Fibroblast of lung (primary cell): ENCODE results near the gene MAML2. TPM values are rescaled to one million over a fixed set of nuclear protein-coding genes. Genes with fewer than 3 reads are reported as not detected.

Source experiments
- DNase-seq, 2 donors: peaks; one replicate each; pipeline versions ENCODE4 v3.0.0 to v3.0.0-alpha.2; 2010; ENCODE audit warnings: low read depth in 2 of 2
- H2AFZ ChIP-seq: 2 replicates; pipeline ENCODE4 v1.5.1; 2012; ENCODE audit warnings: low read length, control low read depth, inconsistent platforms
- H3K27ac ChIP-seq: 2 replicates; pipeline ENCODE4 v1.5.1; 2011; ENCODE audit warnings: low read length, control low read depth; ENCODE audit not compliant: insufficient read depth
- H3K27me3 ChIP-seq: 2 replicates; pipeline ENCODE4 v1.5.1; 2011; ENCODE audit warnings: mild to moderate bottlenecking, low read length; ENCODE audit not compliant: control insufficient read depth, insufficient read depth
- H3K36me3 ChIP-seq: 2 replicates; pipeline ENCODE4 v1.5.1; 2011; ENCODE audit warnings: low read length; ENCODE audit not compliant: control insufficient read depth, insufficient read depth
- H3K4me1 ChIP-seq: 2 replicates; pipeline ENCODE4 v1.5.1; 2011; ENCODE audit warnings: low read length; ENCODE audit not compliant: control insufficient read depth, insufficient read depth; ENCODE audit errors: extremely low read depth
- H3K4me2 ChIP-seq: 2 replicates; pipeline ENCODE4 v1.5.1; 2011; ENCODE audit warnings: low read length, control low read depth; ENCODE audit not compliant: insufficient read depth; ENCODE audit errors: extremely low read depth
- H3K4me3 ChIP-seq, 4 experiments: fragments of 200-600 bp in 1 of 4; sonication (generic) in 1 of 4; replicated peaks in 1 of 4; 2 replicates each; pipeline ENCODE4 v1.5.1; 2011 to 2016; ENCODE audit warnings: low read length in 4 of 4, low read depth in 3 of 4, mild to moderate bottlenecking in 3 of 4, control low read depth in 2 of 4, inconsistent platforms in 1 of 4, mixed read lengths in 1 of 4; ENCODE audit not compliant: insufficient read depth in 1 of 4; ENCODE audit errors: control extremely low read depth in 1 of 4
- H3K79me2 ChIP-seq: 2 replicates; pipeline ENCODE4 v1.5.1; 2012; ENCODE audit warnings: mild to moderate bottlenecking, low read length, inconsistent platforms; ENCODE audit not compliant: control insufficient read depth, insufficient read depth
- H3K9ac ChIP-seq: 2 replicates; pipeline ENCODE4 v1.5.1; 2011; ENCODE audit warnings: mild to moderate bottlenecking, low read length, control low read depth; ENCODE audit not compliant: insufficient read depth
- H3K9me3 ChIP-seq: 2 replicates; pipeline ENCODE4 v1.5.1; 2012; ENCODE audit warnings: low read depth, low read length; ENCODE audit not compliant: control insufficient read depth, insufficient read depth
- H4K20me1 ChIP-seq: 2 replicates; pipeline ENCODE4 v1.5.1; 2011; ENCODE audit warnings: low read length; ENCODE audit not compliant: control insufficient read depth, insufficient read depth; ENCODE audit errors: extremely low read depth
- EZH2 ChIP-seq: IDR thresholded peaks from 2 replicates; pipeline ENCODE4 v1.5.1; 2012; ENCODE audit warnings: low read length, control low read depth, mild to moderate bottlenecking; ENCODE audit errors: missing control alignments
- polyA plus RNA-seq, 2 donors: library from polyadenylated mRNA; depleted of rRNA in 1 of 2; stranded (reverse) in 1 of 2; unstranded in 1 of 2; fragments of >200 nt; gene quantifications; 2 replicates each; pipeline ENCODE4 v1.2.1, GENCODE V29; 2011 to 2012; ENCODE audit warnings: missing spikeins in 1 of 2
- total RNA-seq: library from RNA; depleted of rRNA; stranded (reverse); fragments of >200 nt; gene quantifications from 2 replicates; pipeline ENCODE4 v1.2.1, GENCODE V29; 2014
- TF ChIP-seq, protein P1 (sequence below), 2 donors: IDR thresholded peaks in 1 of 2; conservative IDR thresholded peaks in 1 of 2; 1 replicate in 1 of 2; 2 replicates in 1 of 2; pipeline ENCODE4 v1.5.1; 2011 to 2012; ENCODE audit warnings: low read length in 2 of 2, control low read depth in 1 of 2, inconsistent platforms in 1 of 2, low read depth in 1 of 2, mild to moderate bottlenecking in 1 of 2

Gene MAML2
- total and polyA plus RNA-seq, 2 donors (not counting 1 experiment from before 2014, with no cell fraction given): 13.0 to 19.0 TPM

DNA sequence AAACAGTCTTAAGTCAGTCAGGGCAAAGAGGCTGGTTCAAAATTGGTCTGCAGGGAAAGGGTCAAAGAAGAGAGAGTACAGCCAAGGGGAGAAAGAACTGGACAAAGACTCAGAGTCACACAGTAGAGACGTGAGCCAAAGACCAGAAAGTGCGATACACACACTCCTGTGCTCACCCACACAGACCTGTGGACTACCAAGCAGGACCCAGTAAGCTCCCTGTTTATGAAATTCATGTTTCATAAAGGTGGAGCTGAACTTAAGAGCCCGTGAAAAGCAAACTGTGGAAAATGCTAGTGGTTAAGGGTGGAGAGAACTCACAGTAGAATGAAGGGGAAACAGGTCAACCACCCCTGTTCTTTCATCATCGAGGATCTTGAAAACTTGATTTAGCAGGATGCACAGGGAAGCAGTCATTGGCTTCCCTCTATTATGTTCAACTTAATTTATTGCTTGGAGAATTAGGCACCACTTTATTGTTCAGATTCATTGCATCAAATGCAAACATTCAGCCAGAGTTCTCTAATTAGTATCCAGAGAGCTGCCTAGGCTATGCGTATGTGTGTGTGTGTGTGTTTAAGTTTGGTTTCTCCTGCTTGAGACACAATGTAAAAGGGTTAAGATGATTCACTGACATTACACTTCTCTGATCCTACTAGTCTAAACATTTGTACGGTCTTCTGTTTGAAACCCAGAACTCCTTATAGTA is 258.2 kb downstream of the MAML2 start:
- TF ChIP-seq EZH2: no peak
- TF ChIP-seq, protein P1, sequence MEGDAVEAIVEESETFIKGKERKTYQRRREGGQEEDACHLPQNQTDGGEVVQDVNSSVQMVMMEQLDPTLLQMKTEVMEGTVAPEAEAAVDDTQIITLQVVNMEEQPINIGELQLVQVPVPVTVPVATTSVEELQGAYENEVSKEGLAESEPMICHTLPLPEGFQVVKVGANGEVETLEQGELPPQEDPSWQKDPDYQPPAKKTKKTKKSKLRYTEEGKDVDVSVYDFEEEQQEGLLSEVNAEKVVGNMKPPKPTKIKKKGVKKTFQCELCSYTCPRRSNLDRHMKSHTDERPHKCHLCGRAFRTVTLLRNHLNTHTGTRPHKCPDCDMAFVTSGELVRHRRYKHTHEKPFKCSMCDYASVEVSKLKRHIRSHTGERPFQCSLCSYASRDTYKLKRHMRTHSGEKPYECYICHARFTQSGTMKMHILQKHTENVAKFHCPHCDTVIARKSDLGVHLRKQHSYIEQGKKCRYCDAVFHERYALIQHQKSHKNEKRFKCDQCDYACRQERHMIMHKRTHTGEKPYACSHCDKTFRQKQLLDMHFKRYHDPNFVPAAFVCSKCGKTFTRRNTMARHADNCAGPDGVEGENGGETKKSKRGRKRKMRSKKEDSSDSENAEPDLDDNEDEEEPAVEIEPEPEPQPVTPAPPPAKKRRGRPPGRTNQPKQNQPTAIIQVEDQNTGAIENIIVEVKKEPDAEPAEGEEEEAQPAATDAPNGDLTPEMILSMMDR (conservative IDR thresholded peaks at IDR 0.05 in 1 of 2, IDR thresholded peaks at IDR 0.05 in 1 of 2; ENCODE audit: low read depth in 1 of 2, low read length in 2 of 2): no peak
- Histone ChIP-seq H3K4me3 (no peak overlapping the region), H3K9me3 (no peaks in the 10 kb centered on the region), H3K27me3 (no peaks in the 10 kb centered on the region), H3K79me2 (peaks cover 2% of the 10 kb centered on the region), H3K4me2 (no peak overlapping the region), H3K9ac (no peak overlapping the region), H4K20me1 (no peaks in the 10 kb centered on the region), H3K4me1 (peaks cover 2% of the 10 kb centered on the region), H3K27ac (no peak overlapping the region), H2AFZ (no peak overlapping the region), H3K36me3 (no peaks in the 10 kb centered on the region)
- DNase-seq: peak; percentile 39 to 50

- no peaks in the 10 kb centered on the region for H3K9me3 ChIP-seq
- TF ChIP-seq, protein P1 (conservative IDR thresholded peaks at IDR 0.05 in 1 of 2, IDR thresholded peaks at IDR 0.05 in 1 of 2; ENCODE audit: low read depth in 1 of 2, low read length in 2 of 2): no peak
- no peak for TF ChIP-seq EZH2
- peaks cover 2% of the 10 kb centered on the region for H3K4me1 ChIP-seq
- no peaks in the 10 kb centered on the region for H3K27me3 ChIP-seq
- H2AFZ ChIP-seq: no peak overlapping the region
- H4K20me1 ChIP-seq: no peaks in the 10 kb centered on the region
- peaks cover 2% of the 10 kb centered on the region for H3K79me2 ChIP-seq
- H3K36me3 ChIP-seq: no peaks in the 10 kb centered on the region
- no peak overlapping the region for H3K4me3 ChIP-seq
- H3K9ac ChIP-seq: no peak overlapping the region
- no peak overlapping the region for H3K4me2 ChIP-seq
- DNase-seq: no peak
- H3K27ac ChIP-seq: no peak overlapping the region
Measured at GRCh38 chr11:96082936-96083335, 260.1 kb downstream of the MAML2 start.

- no peak overlapping the region for H2AFZ ChIP-seq
- DNase-seq: no peak
- no peak overlapping the region for H3K4me2 ChIP-seq
- peaks cover under 1% of the 10 kb centered on the region for H3K79me2 ChIP-seq
- H3K27me3 ChIP-seq: no peaks in the 10 kb centered on the region
- H3K9me3 ChIP-seq: no peaks in the 10 kb centered on the region
- H3K9ac ChIP-seq: no peak overlapping the region
- no peaks in the 10 kb centered on the region for H4K20me1 ChIP-seq
- peaks cover 4% of the 10 kb centered on the region for H3K4me1 ChIP-seq
- no peak overlapping the region for H3K4me3 ChIP-seq
- H3K27ac ChIP-seq: no peak overlapping the region
- H3K36me3 ChIP-seq: no peaks in the 10 kb centered on the region
- no peak for TF ChIP-seq EZH2
- TF ChIP-seq, protein P1 (conservative IDR thresholded peaks at IDR 0.05 in 1 of 2, IDR thresholded peaks at IDR 0.05 in 1 of 2; ENCODE audit: low read depth in 1 of 2, low read length in 2 of 2): no peak
Measured at GRCh38 chr11:96082002-96082899, 260.7 kb downstream of the MAML2 start.
